ENCODE results near the gene CEPT1.

- TF ChIP-seq EP300 (IDR thresholded peaks at IDR 0.05), result no peak
- no peak for TF ChIP-seq CTCF (IDR thresholded peaks at IDR 0.05)
- TF ChIP-seq POLR2A (IDR thresholded peaks at IDR 0.05), result no peak
- no peak for TF ChIP-seq POLR2AphosphoS5 (IDR thresholded peaks at IDR 0.05)
Measured at GRCh38 chr1:111200802-111201161, 60.8 kb downstream of the CEPT1 start.

All from gastroesophageal sphincter (tissue), 3 donors.